ENCODE results near the gene PGBD5.

GRCh38 chr1:230286890-230287269 is 139.3 kb downstream of the PGBD5 start:
- TF ChIP-seq CTCF (IDR thresholded peaks at IDR 0.05 in 4 of 5, conservative IDR thresholded peaks at IDR 0.05 in 1 of 5) (no peak), POLR2A (IDR thresholded peaks at IDR 0.05) (no peak)
